Skeletal muscle cell (primary cell): ENCODE measurements around the gene SEMA3F.

ENCODE experiments used
- DNase-seq: peaks from one replicate; pipeline ENCODE4 v3.0.0-alpha.2; 2010; ENCODE audit warnings: low read depth
- H3K4me3 ChIP-seq: 2 replicates; pipeline ENCODE4 v1.5.1; 2011; ENCODE audit warnings: low read depth, mild to moderate bottlenecking, control low read depth, low read length, moderate library complexity

The SEMA3F gene

DNA sequence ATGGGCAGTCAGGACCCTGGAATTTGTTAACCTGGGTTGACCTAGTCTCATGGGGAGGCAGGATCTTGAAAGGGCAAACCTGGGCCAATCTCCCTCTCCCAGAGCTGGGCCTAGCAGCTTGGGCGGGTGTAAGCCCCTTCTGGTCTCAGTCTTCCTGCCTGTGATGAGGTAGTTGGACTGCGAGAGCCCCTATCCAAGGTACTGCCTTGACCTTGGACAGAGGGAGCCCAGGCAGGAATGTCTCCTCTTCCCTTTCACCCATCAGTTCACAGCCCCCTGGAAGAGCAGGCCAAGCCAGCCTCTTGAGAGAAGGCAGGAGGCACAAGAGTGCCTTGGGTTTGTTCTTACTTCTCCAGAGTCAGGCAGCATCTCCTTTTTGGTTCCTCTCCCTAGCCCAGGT lies 24.7 kb upstream of the SEMA3F start:
- H3K4me3 ChIP-seq: no peak overlapping the region
- no peak for DNase-seq

DNA sequence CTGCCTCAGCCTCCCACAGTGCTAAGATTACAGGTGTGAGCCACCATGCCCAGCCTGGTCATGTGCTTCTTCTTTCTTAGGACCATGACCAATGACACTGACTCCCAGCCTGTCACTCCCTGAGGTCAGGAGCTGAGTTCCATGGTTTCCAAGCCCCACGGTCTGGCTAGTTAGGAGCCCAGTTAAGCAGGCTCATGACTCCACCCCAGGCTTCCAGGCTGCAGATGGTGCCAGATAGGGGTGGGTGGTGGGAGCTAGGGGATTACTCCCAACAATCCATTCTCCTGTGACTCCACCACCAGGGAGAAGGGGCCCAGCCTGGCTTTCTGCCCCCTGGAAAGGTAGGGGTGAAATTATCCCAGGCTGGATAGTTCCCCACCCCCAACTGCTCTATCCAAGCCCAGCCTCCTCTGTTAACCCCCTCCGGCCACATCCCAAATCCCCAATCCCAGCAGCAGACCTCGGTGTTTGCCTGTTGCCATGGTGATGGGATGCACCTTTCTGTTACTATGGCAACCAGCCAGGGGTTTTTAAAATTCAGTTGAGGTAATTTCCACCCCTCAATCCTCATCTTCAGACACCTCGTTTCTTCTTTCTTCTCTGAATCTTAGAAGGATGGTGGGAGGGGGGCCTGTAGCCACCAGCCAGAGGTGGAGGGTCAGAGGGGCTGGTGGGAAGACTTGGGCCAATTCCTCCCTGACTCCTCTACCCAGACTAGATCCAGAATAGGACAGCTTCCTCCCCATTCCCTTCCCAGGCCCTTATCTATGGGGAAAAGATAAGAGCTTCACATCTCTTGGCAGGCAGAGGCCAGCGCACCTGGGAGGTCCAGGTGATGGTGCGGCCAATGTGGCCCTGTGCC lies 22.5 kb upstream of the SEMA3F start:
- no peak overlapping the region for H3K4me3 ChIP-seq
- DNase-seq: no peak

DNA sequence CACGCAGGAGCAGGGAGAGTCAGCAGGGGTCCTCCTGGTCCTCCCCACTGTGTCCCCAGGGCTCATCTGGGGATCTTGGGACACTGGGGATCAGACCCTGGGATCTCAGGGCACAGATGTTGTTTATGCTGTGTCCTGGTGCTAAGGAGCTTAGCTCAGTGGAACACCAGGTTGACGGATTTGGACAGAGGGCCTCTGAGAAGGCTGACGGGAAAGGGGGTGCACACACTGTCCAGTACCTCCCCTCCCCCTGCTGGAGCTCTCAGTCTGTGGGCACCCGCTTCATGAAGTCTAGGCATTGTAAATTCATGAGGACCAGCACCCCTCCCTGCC lies 21.9 kb upstream of the SEMA3F start:
- H3K4me3 ChIP-seq: no peak overlapping the region
- no peak for DNase-seq

DNA sequence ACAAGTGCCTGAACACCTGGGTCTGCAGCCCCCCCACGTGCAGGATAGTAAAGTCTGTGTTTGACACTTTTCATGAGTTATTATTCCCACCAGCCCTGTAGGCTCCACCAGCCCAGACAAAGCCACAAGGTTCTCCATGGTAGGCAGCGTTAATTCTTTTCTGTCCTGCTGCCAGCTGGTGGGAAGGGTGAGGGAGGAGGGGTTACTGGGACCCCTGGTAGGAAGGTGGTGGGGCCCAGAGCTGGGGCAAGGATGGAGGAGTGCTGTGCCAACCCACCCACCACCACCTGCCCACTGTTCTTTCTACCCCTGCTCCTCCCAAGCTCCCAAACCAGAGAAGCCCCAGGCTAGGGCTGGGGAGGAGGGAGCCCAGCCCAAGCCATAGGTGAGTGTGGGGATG lies 20.8 kb upstream of the SEMA3F start:
- no peak overlapping the region for H3K4me3 ChIP-seq
- no peak for DNase-seq

DNA sequence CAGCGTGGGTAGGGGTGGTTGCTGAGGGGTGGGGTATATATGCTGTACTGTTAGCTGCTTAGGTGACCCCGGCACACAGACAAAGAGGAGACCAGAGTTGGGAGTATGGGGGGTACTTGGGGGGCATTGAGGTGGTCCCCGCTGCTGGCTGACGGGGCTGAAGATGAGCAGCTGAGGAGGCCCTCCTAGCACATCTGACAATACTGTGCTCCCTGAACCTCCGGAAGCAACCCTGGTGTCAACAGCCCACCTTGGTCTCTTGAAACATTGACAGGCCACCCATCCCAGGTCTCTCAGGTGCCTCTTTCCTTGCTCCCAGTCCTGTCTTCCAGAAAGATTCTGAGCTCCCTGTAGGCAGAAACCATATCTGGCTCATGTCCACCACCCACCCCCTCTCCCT lies 19.2 kb upstream of the SEMA3F start:
- no peak for DNase-seq
- H3K4me3 ChIP-seq: no peak overlapping the region

DNA sequence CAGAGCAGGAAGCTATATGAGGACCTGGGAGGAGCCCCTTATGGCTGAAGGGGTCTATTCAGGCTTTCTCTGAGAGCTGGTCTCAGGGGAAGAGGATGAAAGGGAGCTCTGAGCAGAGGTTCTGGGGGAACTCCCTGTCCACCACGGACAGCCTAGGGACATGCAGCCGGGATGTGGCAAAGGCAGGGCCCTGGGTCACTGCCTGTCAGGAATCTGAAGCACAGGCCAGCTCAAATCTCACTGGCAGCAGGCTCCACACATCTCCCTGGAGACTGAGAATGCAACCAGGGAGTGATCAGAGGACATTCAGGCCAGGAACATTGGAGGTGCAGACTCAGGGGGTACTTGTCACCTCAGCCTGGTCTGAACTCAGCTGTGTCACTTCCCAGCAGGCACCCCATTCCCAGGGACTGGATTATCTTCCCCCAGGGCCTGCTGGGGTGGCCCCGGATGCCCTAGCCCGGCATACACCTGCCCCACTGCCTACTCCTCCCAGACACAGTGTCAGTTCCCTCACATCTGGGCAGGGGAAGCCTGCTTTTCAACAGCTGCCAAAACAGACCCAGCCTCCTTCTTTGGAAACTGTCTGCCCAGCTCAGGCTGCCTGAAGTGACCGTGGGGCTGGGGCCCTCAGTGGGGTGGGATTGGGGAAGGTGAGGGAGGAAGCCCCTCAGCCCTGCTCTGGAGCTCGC lies 18.3 kb upstream of the SEMA3F start:
- DNase-seq: no peak
- no peak overlapping the region for H3K4me3 ChIP-seq

DNA sequence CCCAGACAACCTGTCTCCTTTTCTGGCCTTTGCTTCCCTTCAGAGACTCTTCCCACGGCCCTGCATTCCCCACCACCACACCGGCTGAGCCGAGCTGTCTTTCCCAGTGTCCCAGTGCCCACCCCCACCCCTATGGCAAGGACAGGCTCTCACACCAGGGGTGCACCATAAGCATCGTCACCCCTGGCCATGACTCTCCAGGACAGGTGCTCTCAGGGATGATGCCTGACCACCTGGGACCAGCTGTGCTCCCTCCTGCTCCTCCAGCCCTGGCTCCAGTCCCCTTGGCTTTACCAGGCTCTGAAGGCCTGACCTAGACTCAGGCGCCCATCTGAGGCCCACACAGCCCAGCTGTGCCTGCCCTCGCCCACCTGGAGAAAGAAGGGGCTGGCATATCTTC lies 17.6 kb upstream of the SEMA3F start:
- no peak overlapping the region for H3K4me3 ChIP-seq
- no peak for DNase-seq

DNA sequence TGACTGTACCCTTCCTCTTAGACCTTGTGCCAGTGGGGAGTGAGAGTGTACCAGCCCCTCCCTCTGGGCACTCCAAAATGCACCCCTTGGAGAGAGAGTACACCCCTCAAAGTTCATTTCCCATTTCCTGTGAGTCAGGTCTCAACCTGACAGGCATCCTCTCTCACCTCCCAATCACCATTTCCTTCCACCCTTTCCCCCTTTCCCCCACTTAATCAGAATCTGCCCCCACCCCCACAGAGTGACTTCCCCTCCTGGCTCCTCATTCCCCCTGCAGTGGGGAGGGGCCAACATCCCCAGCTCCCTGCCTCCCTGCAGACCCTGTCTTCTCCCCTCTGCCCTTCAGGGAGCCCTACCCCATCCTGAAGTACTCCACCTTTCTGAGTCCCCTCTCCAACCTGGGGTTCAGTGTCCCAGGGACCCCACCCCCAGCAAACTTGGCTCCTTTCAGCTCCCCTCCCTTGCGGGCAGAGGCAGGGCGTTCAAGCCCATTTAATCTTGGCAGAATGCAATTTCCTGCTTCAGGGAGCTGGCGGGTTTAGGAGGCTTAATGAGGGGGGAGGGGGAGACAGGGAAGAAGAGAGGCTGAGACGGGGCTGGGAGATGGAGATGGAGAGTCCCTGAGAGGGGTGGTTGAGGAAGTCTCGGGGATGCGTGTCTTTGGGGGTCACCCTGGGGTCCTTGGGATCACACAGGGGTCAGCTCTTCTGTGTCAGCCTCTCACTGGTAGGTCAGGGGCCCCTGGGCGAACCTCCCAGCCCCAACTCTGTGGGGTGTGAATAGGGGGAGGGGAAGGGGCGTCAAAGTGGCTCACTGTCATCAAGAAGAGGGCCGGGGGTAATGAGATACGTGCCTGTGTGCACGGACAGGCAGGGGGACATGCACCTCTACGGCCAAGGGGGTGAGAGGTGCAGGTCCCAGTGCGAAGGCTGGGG lies 16.6 kb upstream of the SEMA3F start:
- no peak overlapping the region for H3K4me3 ChIP-seq
- no peak for DNase-seq

DNA sequence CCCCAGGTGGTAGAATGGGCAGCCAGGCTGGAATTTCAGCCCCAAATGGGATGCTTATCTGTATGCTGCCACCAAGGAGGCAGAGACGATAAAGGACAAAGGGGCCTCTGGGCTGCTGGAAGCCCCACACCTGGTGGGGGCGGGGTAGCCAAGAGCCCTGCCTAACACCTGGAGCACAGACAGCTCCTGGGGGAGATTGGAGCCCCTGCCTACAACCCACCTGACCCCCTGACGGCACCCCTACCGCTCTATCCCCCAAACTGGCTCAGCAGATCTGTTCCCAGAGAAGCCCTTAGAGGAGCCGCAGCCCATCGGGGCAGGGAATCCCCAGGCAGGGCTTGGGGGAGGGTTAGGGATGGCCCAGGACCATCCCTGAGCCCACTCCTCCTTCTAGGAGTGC lies 15.8 kb upstream of the SEMA3F start:
- no peak for DNase-seq
- no peak overlapping the region for H3K4me3 ChIP-seq

DNA sequence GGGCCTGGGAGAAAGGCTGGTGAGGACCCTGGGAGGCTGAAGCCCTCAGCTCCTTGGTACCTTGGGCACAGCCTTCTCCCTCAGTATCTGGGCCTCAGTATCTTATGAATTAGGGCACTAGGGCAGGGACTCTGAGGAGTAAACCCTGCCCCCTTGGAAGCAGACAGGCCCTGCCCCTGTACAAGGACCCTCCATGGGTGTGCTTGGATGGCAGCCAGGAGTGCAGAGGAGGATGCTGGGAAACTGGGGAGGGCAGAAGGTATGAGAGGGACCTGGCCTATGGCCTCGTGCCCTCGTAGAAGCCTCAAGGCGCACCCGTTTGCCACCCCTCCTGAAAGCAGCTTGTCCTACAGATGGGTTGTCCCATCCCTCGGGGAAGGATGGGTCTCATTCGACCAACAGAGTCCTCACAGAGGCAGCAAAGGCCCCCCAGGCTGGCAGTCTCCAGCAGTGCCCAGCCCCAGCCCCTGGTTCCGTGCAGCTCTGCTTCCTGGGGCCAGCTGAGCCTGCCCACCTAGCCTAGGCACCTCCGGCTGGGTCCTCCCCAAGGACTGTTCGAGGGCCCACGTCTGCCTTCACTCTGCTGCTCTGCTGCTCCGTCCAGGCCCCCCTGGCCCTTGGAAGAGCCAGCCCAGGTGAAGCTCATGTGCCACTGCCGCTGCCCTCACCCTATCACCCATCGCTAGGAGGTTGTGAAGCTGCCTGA lies 15.3 kb upstream of the SEMA3F start:
- no peak for DNase-seq
- H3K4me3 ChIP-seq: no peak overlapping the region

DNA sequence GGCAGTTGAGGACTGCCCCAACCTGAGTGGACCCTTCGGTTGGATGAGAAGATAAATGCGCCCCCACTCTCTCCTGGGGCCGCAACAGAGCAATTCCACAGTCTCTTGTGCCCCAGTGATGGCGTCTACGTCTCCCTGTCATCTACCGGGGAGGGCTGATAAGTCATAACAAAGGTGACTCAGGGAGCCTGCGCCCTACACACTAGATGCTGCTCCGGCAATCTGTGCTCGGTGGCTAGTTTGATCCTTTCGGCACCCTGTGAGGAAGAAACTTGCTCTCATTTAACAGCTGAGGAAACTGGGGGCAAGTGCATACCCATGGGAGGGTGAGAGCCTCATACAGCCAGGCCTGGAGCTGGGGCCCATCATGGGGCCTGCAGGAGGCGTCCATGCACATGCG lies 14.1 kb upstream of the SEMA3F start:
- no peak for DNase-seq

DNA sequence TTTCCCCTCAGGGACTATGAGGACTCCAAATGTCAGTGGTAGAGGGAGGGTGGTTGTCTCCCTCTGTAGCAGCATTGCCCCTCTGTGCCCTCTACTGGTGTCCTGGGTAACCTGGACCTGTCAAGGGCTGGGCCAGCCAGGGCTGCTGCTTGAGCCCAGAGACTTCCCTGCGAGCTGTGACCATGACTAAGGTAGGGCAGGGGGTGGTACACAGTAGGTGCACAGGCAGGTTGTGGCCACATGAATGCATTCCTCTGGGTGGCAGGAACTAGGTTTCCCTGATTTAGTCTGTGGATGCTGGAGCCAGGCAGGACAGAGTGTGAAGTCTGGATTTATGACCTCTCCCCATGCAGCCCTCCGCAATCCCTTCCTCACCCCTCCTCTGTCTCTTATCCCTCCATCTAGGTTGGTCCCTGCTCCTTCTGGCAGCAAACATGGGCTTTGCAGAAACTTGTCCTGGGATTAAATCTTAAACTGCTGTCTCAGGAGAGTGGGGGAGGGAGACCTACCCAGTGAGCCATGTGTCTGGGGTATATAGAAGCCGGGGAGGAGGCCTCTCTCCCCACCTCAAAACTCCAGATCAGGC lies 8.7 kb upstream of the SEMA3F start:
- no peak for DNase-seq
- H3K4me3 ChIP-seq: no peak overlapping the region

More for the DNA sequence above, 14.1 kb upstream of the SEMA3F start:
- no peak overlapping the region for H3K4me3 ChIP-seq

DNA sequence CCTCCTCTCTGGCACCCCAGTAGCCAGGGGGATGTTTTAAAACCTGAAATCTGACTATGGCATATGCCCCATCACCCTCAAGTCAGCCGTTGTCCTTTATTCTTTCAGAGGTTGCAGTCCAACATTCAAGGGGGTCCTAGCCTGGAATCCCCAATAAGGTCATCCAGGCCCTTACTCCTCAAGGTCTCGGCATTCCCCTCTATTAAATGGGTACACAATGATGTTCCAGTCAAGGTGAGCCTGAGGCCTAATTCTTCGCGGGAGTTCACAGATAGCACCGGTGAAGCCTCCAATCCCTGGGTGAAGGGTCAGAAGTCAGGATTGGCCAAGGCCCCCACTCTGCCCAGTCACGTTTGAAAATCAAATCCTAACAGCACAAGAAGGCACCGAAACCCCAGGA lies 8.1 kb upstream of the SEMA3F start:
- DNase-seq: no peak
- no peak overlapping the region for H3K4me3 ChIP-seq

DNA sequence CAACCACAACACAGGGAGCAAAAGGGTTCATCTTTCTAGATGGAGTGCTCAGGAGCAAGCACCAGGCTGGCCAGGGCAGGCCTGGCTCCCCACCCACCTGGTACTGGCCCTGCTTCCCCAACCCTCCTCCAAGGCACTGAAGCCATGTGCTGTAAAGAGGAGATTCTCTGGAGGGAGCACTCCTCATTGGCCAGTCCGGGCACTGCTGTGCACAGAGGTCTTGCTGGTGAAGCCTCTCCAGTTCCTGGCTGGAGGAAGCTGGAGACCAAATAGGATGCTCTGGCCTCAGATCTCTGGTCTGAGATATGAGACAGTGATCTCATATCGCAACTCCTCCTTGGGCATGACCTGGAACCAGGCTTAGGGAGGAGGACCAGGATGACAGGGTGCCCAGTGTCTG lies 7.7 kb upstream of the SEMA3F start:
- DNase-seq: no peak
- H3K4me3 ChIP-seq: no peak overlapping the region

DNA sequence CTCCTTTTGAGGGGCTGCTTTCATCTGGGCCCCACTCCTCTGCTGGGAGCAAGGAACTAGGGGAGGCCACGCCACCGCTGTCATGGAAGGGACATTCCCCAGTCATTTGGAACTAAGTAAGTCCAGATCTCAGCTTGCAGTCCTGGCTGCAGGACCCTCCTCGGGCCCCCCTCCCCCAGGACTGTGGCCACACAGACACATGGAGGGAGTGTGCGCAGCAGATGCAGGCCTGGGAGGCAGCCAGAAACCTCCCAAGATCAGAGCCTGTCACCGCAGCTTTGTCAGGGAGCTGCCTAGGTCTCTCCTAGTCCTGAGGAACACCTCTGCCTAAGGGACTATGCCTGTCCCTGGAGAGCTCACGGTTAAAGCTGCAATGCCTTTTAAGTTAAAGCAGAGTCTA lies 7.3 kb upstream of the SEMA3F start:
- no peak for DNase-seq
- no peak overlapping the region for H3K4me3 ChIP-seq

DNA sequence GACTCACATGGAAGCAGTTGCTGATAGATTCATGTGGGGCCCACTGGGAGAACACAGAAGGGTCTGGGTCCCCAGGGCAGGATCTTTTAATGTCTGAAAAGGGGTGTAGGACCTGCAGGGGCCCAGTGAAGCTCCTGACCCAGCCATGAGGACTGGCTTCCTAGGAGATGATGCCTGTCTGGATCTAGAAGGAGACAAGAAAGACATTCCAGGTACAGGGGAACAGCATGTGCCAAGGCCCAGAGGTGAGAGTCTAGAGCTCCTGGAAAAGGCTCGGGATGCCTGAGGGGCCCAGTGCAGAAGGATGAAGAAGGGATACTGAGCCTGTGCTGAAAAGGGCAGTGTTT lies 4.7 kb upstream of the SEMA3F start:
- no peak for DNase-seq
- H3K4me3 ChIP-seq: no peak overlapping the region

DNA sequence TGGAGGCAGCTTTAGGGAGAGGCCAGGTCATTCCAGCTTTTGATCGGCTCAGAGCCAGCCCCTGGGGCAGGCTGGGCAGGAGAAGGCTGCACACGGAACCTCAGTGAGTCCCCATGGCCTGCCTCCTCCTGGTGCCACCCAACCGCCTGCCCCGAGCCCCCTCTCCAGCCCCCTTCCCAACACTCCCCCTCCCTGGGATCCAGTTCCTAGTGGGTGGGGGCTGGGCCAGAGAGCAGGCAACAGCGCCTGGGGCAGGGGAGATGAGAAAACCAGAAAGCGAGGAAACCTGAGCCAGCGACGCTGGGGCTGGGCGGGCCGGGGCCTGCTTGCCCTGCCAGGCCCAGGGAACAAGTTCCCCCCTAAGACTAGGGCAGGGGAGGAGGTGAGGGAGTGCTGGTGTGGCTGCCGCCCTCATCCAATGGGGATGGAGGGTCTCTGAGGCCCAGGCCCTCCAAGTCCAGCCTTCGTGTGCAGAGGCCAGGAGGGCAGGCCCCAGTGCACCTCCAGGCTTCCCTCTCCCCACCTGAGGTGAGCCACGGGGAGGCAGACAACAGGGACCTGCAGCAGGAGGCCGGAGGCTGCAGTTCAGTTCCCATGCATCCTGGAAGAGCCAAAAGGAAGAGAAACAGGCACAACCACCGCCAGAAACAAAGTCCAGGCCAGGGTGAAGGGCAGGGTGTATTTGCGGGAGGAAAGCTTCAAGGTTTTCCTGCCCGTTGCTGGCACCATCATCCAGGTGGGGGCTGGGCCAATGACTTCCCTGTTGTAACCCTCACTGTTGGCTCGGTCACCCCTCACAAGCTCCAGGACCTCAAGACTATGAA lies 4.0 kb upstream of the SEMA3F start:
- no peak overlapping the region for H3K4me3 ChIP-seq
- DNase-seq: no peak

DNA sequence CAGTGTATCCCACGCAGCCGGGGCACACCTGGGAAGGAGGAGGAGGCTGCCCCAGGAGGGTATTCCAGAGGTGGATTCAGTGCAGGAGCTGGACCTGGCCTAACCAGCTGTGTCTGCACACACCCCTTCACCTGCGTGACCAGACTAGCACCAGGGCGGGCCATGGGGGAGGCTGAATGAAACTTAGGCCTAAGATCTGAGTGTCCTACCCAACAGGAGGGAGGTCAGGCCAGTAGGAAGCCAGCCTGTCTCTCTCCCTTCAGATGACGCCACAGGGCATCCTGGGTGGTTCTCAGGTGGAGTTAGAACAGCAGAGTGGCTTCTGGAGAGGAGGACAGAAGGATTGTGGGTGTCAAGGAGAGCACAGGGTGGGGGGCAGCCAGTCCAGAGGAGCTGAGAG lies 3.4 kb upstream of the SEMA3F start:
- H3K4me3 ChIP-seq: no peak overlapping the region
- DNase-seq: no peak
